GM23248 (cell line): Measurements from ENCODE around the gene ZNF658.
"Not testable (repeated sequence)": the region's sequence is repeated elsewhere in the genome, so short reads cannot be mapped to it uniquely, and the experiment has no call there.

Source experiments
- EZH2 ChIP-seq: fragments of 200-600 bp; sonication (generic); IDR thresholded peaks from 2 replicates; pipeline ENCODE4 v1.6.1; 2018; ENCODE audit warnings: antibody characterized with exemption, mild to moderate bottlenecking; ENCODE audit not compliant: insufficient read depth, poor library complexity, severe bottlenecking
- EZH2phosphoT487 ChIP-seq: fragments of 200-600 bp; sonication (generic); IDR thresholded peaks from 2 replicates; pipeline ENCODE4 v1.6.1; 2018; ENCODE audit warnings: antibody characterized with exemption, moderate library complexity, mild to moderate bottlenecking, low read depth; ENCODE audit not compliant: insufficient read depth

- TF ChIP-seq EZH2, EZH2phosphoT487: not testable (repeated sequence)
These were observed 37.1 kb downstream of the ZNF658 start for GRCh38 chr9:66937662-66938061.
